SU-DHL-6 (cell line): Measurements from ENCODE around the gene TCEANC2.
"Not testable (repeated sequence)": the region's sequence is repeated elsewhere in the genome, so short reads cannot be mapped to it uniquely, and the experiment has no call there.

Experiments used
- H2AFZ ChIP-seq: fragments of 200-600 bp; sonication (generic); 2 replicates; pipeline ENCODE4 v1.6.1; 2014; ENCODE audit warnings: low read depth, mild to moderate bottlenecking, moderate library complexity, mixed read lengths, antibody characterized with exemption, low read length; ENCODE audit not compliant: severe bottlenecking
- H3F3A ChIP-seq: fragments of 200-600 bp; shearing (Covaris generic); 2 replicates; pipeline ENCODE4 v1.6.0; 2016; ENCODE audit warnings: antibody characterized with exemption, mild to moderate bottlenecking; ENCODE audit not compliant: insufficient read depth
- H3K27ac ChIP-seq: fragments of 200-600 bp; sonication (generic); 2 replicates; pipeline ENCODE4 v1.5.1; 2016; ENCODE audit warnings: low read depth, mild to moderate bottlenecking, low read length, moderate library complexity, mixed read lengths
- H3K27me3 ChIP-seq: fragments of 200-600 bp; sonication (generic), shearing (Covaris generic); 2 replicates; pipeline ENCODE4 v1.6.0; 2014; ENCODE audit warnings: mild to moderate bottlenecking, low read length
- H3K36me3 ChIP-seq: fragments of 200-600 bp; sonication (generic); 2 replicates; pipeline ENCODE4 v1.6.1; 2014; ENCODE audit warnings: mild to moderate bottlenecking, low read length, mixed read lengths
- H3K4me2 ChIP-seq: fragments of 300-600, 200-600 bp; shearing (Covaris generic), sonication (generic); 2 replicates; pipeline ENCODE4 v1.6.0; 2014; ENCODE audit warnings: low read length, low read depth, mild to moderate bottlenecking; ENCODE audit not compliant: poor library complexity, severe bottlenecking
- H3K4me3 ChIP-seq: fragments of 200-600 bp; sonication (generic); 2 replicates; pipeline ENCODE4 v1.5.1; 2014; ENCODE audit warnings: antibody characterized with exemption, low read length, mild to moderate bottlenecking, mixed read lengths; ENCODE audit not compliant: insufficient read depth, poor library complexity, severe bottlenecking
- H3K79me2 ChIP-seq: fragments of 200-600 bp; sonication (generic); 2 replicates; pipeline ENCODE4 v1.6.1; 2014; ENCODE audit warnings: mild to moderate bottlenecking, low read length, moderate library complexity; ENCODE audit not compliant: insufficient read depth
- H3K9ac ChIP-seq: fragments of 200-600 bp; sonication (generic); 2 replicates; pipeline ENCODE4 v1.7.0; 2014; ENCODE audit warnings: mild to moderate bottlenecking, low read length
- H3K9me2 ChIP-seq: fragments of 200-600 bp; sonication (generic); replicated peaks from 2 replicates; pipeline ENCODE4 v1.6.1; 2014; ENCODE audit warnings: low read length; ENCODE audit not compliant: insufficient read depth
- H3K9me3 ChIP-seq: fragments of 200-600 bp; sonication (generic); 2 replicates; pipeline ENCODE4 v1.6.1; 2014; ENCODE audit warnings: low read length, mixed read lengths; ENCODE audit not compliant: insufficient read depth
- H4K20me1 ChIP-seq: fragments of 200-600 bp; sonication (generic); 2 replicates; pipeline ENCODE4 v1.6.1; 2014; ENCODE audit warnings: low read depth, mild to moderate bottlenecking, antibody characterized with exemption, low read length, moderate library complexity, mixed read lengths
- EZH2phosphoT487 ChIP-seq: fragments of 200-600 bp; sonication (generic), shearing (Covaris generic); conservative IDR thresholded peaks from 2 replicates; pipeline ENCODE4 v1.6.1; 2018; ENCODE audit warnings: mild to moderate bottlenecking, antibody characterized with exemption, low read length, moderate library complexity, mixed read lengths
- TF ChIP-seq, protein P1 (sequence below): fragments of 200-600 bp; sonication (generic); IDR thresholded peaks from one replicate; pipeline ENCODE4 v1.5.1; 2017; ENCODE audit warnings: antibody characterized with exemption, mild to moderate bottlenecking, low read length, moderate library complexity; ENCODE audit not compliant: insufficient read depth, poor library complexity, severe bottlenecking

Gene TCEANC2

DNA sequence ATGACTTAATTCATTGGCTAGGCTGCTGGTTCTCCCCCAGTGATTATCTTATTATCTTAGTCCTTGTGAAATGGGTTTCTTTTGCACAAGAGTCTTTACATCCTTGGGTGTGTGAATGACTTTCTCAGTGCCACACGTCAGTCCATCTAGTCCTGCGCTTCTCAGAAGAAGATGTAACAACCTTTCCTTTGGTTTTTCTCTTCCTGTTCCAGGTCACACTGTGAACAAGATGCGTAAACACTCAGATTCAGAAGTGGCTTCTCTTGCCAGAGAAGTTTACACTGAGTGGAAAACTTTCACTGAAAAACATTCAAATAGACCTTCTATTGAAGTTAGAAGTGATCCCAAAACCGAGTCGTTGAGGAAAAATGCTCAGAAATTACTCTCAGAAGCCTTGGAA lies 35.0 kb downstream of the TCEANC2 start:
- Histone ChIP-seq H3K4me2 (no peak overlapping the region), H3K27ac (no peak overlapping the region), H4K20me1 (no peaks in the 10 kb centered on the region), H3K79me2 (no peaks in the 10 kb centered on the region), H3K4me3 (no peak overlapping the region), H3K9me3 (no peaks in the 10 kb centered on the region), H3K36me3 (peaks cover 14% of the 10 kb centered on the region; the same call in 1 of the 2 replicates), H3F3A (no peaks in the 10 kb centered on the region), H3K27me3 (no peaks in the 10 kb centered on the region), H3K9ac (no peak overlapping the region), H2AFZ (no peak overlapping the region), H3K9me2 (no peaks in the 10 kb centered on the region)
- TF ChIP-seq, protein P1, sequence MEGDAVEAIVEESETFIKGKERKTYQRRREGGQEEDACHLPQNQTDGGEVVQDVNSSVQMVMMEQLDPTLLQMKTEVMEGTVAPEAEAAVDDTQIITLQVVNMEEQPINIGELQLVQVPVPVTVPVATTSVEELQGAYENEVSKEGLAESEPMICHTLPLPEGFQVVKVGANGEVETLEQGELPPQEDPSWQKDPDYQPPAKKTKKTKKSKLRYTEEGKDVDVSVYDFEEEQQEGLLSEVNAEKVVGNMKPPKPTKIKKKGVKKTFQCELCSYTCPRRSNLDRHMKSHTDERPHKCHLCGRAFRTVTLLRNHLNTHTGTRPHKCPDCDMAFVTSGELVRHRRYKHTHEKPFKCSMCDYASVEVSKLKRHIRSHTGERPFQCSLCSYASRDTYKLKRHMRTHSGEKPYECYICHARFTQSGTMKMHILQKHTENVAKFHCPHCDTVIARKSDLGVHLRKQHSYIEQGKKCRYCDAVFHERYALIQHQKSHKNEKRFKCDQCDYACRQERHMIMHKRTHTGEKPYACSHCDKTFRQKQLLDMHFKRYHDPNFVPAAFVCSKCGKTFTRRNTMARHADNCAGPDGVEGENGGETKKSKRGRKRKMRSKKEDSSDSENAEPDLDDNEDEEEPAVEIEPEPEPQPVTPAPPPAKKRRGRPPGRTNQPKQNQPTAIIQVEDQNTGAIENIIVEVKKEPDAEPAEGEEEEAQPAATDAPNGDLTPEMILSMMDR, result no peak
- TF ChIP-seq EZH2phosphoT487, result no peak

DNA sequence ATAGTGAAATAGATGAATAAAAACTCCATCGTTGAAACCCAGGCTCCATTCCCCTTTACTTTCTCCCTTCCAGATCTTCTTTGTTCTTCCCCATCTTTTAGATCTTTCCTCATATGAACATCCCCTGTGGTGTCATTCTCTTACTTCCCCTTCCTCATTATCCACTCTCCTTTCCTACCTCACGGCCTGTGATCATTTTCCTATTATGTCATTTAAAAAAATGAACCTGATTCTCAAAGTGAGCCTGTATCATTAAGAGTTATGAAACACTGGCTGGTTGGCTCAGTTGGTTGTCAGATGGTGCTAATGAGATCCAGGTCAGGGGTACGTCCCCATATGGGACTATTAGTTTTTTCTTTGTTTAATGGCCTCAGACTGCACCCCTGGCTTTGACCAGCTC lies 38.3 kb downstream of the TCEANC2 start:
- Histone ChIP-seq H2AFZ (no peak overlapping the region), H3K9me3 (no peaks in the 10 kb centered on the region), H3F3A (no peaks in the 10 kb centered on the region), H3K27ac (no peak overlapping the region), H3K36me3 (peaks cover 14% of the 10 kb centered on the region; the same call in 1 of the 2 replicates), H3K9ac (no peak overlapping the region), H4K20me1 (no peaks in the 10 kb centered on the region), H3K9me2 (no peaks in the 10 kb centered on the region), H3K27me3 (no peaks in the 10 kb centered on the region), H3K4me3 (no peak overlapping the region), H3K79me2 (no peaks in the 10 kb centered on the region), H3K4me2 (no peak overlapping the region)
- no peak for TF ChIP-seq EZH2phosphoT487
- TF ChIP-seq, protein P1, result no peak

DNA sequence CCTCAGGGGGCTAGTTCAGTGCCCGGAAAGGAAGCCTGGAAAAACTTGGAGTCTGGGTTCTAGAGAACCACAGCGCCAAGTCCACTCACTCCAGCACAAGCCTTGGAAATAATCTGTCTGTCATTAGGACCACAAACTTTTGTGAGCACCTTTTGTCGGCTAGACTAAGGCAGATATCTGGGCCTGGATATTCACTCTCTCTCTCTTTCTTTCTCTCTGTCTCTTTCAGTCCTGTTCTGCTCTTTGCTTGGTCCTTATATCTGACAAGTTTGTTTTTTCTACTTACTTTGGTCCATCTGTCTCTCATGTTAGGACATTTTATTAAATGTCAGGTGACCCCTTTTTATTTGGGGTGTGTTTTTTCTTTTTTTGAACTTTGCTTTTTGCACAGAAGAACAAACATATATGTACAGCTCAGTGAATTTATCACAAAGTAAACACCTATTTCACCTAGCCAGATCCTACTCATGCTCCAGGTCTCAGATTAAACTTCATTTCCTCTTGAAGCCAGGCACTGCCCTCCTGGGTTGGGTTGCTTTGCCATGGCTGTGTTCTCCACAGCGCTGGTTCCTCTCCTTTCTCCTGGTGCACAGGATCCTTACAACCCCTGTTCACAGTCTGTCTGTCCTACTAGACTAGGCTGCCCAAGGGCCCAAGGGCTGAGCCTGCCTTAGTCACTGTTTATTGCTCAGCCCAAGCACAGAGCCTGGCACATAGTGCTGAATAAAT lies 40.8 kb downstream of the TCEANC2 start:
- no peak overlapping the region for H3K4me3 ChIP-seq
- no peaks in the 10 kb centered on the region for H3K9me2 ChIP-seq
- H3K4me2 ChIP-seq, result no peak overlapping the region
- H3K27ac ChIP-seq, result no peak overlapping the region
- no peaks in the 10 kb centered on the region for H3K79me2 ChIP-seq
- no peak overlapping the region for H2AFZ ChIP-seq
- no peaks in the 10 kb centered on the region for H3K9me3 ChIP-seq
- TF ChIP-seq, protein P1, result no peak
- TF ChIP-seq EZH2phosphoT487, result no peak
- H4K20me1 ChIP-seq, result no peaks in the 10 kb centered on the region
- H3F3A ChIP-seq, result no peaks in the 10 kb centered on the region
- no peaks in the 10 kb centered on the region for H3K27me3 ChIP-seq
- peaks cover 12% of the 10 kb centered on the region; the same call in 1 of the 2 replicates for H3K36me3 ChIP-seq
- no peak overlapping the region for H3K9ac ChIP-seq

DNA sequence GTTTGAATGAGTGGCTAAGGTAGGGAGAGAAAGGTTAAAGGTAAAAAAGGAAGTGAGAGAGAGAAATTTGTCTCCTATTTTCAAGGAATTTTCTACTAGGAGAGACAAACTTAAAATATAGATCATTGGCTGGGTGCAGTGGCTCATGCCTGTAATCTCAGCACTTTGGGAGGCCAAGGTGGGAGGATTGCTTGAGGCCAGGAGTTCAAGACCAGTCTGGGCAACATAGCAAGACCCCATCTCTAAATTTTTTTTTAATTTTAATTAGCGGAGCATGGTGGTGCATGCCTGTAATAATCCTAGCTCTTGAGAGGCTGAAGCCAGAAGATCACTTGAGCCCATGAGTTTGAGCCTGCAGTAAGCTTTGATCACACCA lies 41.3 kb downstream of the TCEANC2 start:
- H3K4me3 ChIP-seq, H3K9me2 ChIP-seq, H4K20me1 ChIP-seq, H3F3A ChIP-seq, H3K79me2 ChIP-seq, H3K9ac ChIP-seq, H3K27ac ChIP-seq, H3K4me2 ChIP-seq, H3K36me3 ChIP-seq, H3K27me3 ChIP-seq, H3K9me3 ChIP-seq, H2AFZ ChIP-seq: not testable (repeated sequence)
